Measurements from ENCODE around the gene THOC1. TPM values are rescaled to one million over a fixed set of nuclear protein-coding genes. Genes with fewer than 3 reads are reported as not detected.

The THOC1 gene
- total and polyA plus RNA-seq, 12 donors = 7.7 to 64.3 (median 10.0) TPM

GRCh38 chr18:305003-305501, 37.2 kb upstream of the THOC1 start:
- DNase-seq = no peak
- intact Hi-C loops (cut with DNase I) = no loop called here
- TF ChIP-seq CTCF (IDR thresholded peaks at IDR 0.05) = no peak
- no peak for ATAC-seq
- H3K4me3 ChIP-seq = no peak overlapping the region
- WGBS, 2 donors = 57 to 63% methylated on average over 6 of the region's 6 CpGs
- H3K36me3 ChIP-seq = no peaks in the 10 kb centered on the region
- H3K4me1 ChIP-seq = peaks cover 0 to 9% (median 0%) of the 10 kb centered on the region in 9 donors
- no peaks in the 10 kb centered on the region for H3K9me3 ChIP-seq
- H3K27me3 ChIP-seq = peaks cover 0 to 9% (median 3%) of the 10 kb centered on the region in 7 donors
- no peak overlapping the region for H3K27ac ChIP-seq

- H3K36me3 ChIP-seq = no peaks in the 10 kb centered on the region
- DNase-seq (no peak), ATAC-seq (no peak)
- H3K4me1 ChIP-seq = peaks cover 0 to 9% (median 0%) of the 10 kb centered on the region in 9 donors
- no peak for TF ChIP-seq CTCF (IDR thresholded peaks at IDR 0.05)
- H3K9me3 ChIP-seq = no peaks in the 10 kb centered on the region
- no peak overlapping the region for H3K4me3 ChIP-seq
- WGBS, 2 donors = 96 to 97% methylated on average over 2 of the region's 2 CpGs
- H3K27me3 ChIP-seq = peaks cover 0 to 9% (median 3%) of the 10 kb centered on the region in 7 donors
- intact Hi-C loops (cut with DNase I) = no loop called here
- no peak overlapping the region for H3K27ac ChIP-seq
Measured at GRCh38 chr18:303607-304006, 35.8 kb upstream of the THOC1 start.

- Histone ChIP-seq H3K4me3 (no peak overlapping the region), H3K36me3 (no peaks in the 10 kb centered on the region), H3K27me3 (peaks cover 0 to 9% (median 3%) of the 10 kb centered on the region in 7 donors), H3K9me3 (no peaks in the 10 kb centered on the region), H3K27ac (no peak overlapping the region), H3K4me1 (peaks cover 0 to 9% (median 0%) of the 10 kb centered on the region in 9 donors)
- no peak for TF ChIP-seq CTCF (IDR thresholded peaks at IDR 0.05)
- intact Hi-C loops (cut with DNase I) = no loop called here
- no peak for ATAC-seq
- WGBS, 2 donors = 51 to 100% methylated on average over 1 of the region's 1 CpG
- DNase-seq = no peak
Measured at GRCh38 chr18:303011-303410, 35.2 kb upstream of the THOC1 start.

- H3K27ac ChIP-seq = no peak overlapping the region
- ATAC-seq (peak in 7 of 8 donors; percentile 23 to 93 (median 75)), DNase-seq (peak in 1 of 2 donors; percentile 29)
- no peaks in the 10 kb centered on the region for H3K9me3 ChIP-seq
- no peaks in the 10 kb centered on the region for H3K36me3 ChIP-seq
- H3K27me3 ChIP-seq = peaks cover 0 to 9% (median 3%) of the 10 kb centered on the region in 7 donors
- no peak for TF ChIP-seq CTCF (IDR thresholded peaks at IDR 0.05)
- intact Hi-C loops (cut with DNase I) = no loop called here
- H3K4me3 ChIP-seq = no peak overlapping the region
- WGBS, 2 donors = 63 to 68% methylated on average over 7 of the region's 7 CpGs
- H3K4me1 ChIP-seq = peaks cover 0 to 9% (median 0%) of the 10 kb centered on the region in 9 donors
Measured at GRCh38 chr18:302097-302496, 34.2 kb upstream of the THOC1 start.
